Neural crest cell (in vitro differentiated cells): ENCODE measurements around the gene JSRP1. TPM values are rescaled to one million over a fixed set of nuclear protein-coding genes. Genes with fewer than 3 reads are reported as not detected.

Experiments used
- DNase-seq: peaks from one replicate; pipeline ENCODE4 v3.0.0; 2021; ENCODE audit warnings: low read depth, mixed read lengths, low spot score
- H3K27ac Mint-ChIP-seq: one replicate; pipeline ENCODE4 v1.8.0; 2021; ENCODE audit warnings: mild to moderate bottlenecking, mixed read lengths; ENCODE audit not compliant: unreplicated experiment
- H3K27me3 Mint-ChIP-seq: 2 replicates; pipeline ENCODE4 v1.8.0; 2021; ENCODE audit warnings: low read depth, mild to moderate bottlenecking, mixed read lengths
- H3K36me3 Mint-ChIP-seq: 2 replicates; pipeline ENCODE4 v1.8.0; 2021; ENCODE audit warnings: low read depth, mild to moderate bottlenecking, mixed read lengths
- H3K4me1 Mint-ChIP-seq: 2 replicates; pipeline ENCODE4 v1.8.0; 2021; ENCODE audit warnings: mixed read lengths
- H3K4me3 Mint-ChIP-seq: one replicate; pipeline ENCODE4 v1.8.0; 2021; ENCODE audit warnings: mild to moderate bottlenecking, mixed read lengths
- H3K9me3 Mint-ChIP-seq: 2 replicates; pipeline ENCODE4 v1.8.0; 2021; ENCODE audit warnings: mixed read lengths
- CTCF ChIP-seq: fragments of 200-600 bp; sonication (generic); conservative IDR thresholded peaks from 2 replicates; pipeline ENCODE4 v1.5.0; 2021; ENCODE audit warnings: antibody characterized with exemption, mild to moderate bottlenecking
- total RNA-seq: library from RNA; stranded (reverse); gene quantifications from 2 replicates; pipeline ENCODE4 v1.2.1, GENCODE V29; 2021

JSRP1 gene
- total RNA-seq, 1 donor from 2014 or later, result 0.40 TPM

GRCh38 chr19:2278459-2279158 is 22.4 kb upstream of the JSRP1 start:
- Mint-ChIP-seq H3K27me3 (peaks cover 22% of the 10 kb centered on the region), H3K4me1 (peaks cover 17% of the 10 kb centered on the region), H3K9me3 (no peaks in the 10 kb centered on the region), H3K27ac (no peak overlapping the region), H3K4me3 (peak overlapping the region; percentile 34), H3K36me3 (peaks cover 8% of the 10 kb centered on the region)
- no peak for DNase-seq
- TF ChIP-seq CTCF, result no peak

GRCh38 chr19:2277138-2277537 is 20.9 kb upstream of the JSRP1 start:
- no peaks in the 10 kb centered on the region for H3K9me3 Mint-ChIP-seq
- DNase-seq, result no peak
- H3K27me3 Mint-ChIP-seq, result peaks cover 13% of the 10 kb centered on the region
- H3K4me1 Mint-ChIP-seq, result peaks cover 19% of the 10 kb centered on the region
- H3K4me3 Mint-ChIP-seq, result peak overlapping the region; percentile 25
- H3K36me3 Mint-ChIP-seq, result peaks cover 8% of the 10 kb centered on the region
- no peak for TF ChIP-seq CTCF
- no peak overlapping the region for H3K27ac Mint-ChIP-seq

DNA sequence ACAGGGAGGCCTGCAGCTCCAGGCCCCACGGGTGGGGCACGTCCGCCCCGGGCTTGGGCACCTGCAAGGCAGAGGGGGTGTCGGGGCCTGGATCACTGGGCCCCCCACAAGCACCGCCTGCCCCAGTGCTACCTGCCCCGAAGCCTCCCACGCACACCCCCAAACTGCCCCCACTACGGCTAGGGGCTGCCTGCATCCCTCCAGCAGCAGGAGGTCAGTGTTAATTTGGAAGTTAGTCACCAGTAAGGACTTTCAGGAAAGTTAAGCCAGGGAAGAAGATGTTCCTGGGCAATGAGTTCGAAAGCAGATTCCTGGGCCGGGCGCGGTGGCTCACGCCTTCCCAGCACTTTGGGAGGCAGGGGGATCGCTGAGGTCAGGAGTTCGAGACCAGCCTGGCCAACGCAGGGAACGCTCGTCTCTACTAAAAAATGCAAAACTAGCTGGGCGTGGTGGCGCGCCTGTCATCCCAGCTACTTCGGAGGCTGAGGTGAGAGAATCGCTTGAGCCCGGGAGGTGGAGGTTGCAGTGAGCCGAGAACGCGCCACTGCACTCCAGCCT is 20.3 kb upstream of the JSRP1 start:
- no peak for DNase-seq
- Mint-ChIP-seq H3K36me3 (peaks cover 11% of the 10 kb centered on the region), H3K9me3 (no peaks in the 10 kb centered on the region), H3K27me3 (peaks cover 10% of the 10 kb centered on the region), H3K4me1 (peaks cover 23% of the 10 kb centered on the region), H3K4me3 (no peak overlapping the region), H3K27ac (no peak overlapping the region)
- no peak for TF ChIP-seq CTCF

DNA sequence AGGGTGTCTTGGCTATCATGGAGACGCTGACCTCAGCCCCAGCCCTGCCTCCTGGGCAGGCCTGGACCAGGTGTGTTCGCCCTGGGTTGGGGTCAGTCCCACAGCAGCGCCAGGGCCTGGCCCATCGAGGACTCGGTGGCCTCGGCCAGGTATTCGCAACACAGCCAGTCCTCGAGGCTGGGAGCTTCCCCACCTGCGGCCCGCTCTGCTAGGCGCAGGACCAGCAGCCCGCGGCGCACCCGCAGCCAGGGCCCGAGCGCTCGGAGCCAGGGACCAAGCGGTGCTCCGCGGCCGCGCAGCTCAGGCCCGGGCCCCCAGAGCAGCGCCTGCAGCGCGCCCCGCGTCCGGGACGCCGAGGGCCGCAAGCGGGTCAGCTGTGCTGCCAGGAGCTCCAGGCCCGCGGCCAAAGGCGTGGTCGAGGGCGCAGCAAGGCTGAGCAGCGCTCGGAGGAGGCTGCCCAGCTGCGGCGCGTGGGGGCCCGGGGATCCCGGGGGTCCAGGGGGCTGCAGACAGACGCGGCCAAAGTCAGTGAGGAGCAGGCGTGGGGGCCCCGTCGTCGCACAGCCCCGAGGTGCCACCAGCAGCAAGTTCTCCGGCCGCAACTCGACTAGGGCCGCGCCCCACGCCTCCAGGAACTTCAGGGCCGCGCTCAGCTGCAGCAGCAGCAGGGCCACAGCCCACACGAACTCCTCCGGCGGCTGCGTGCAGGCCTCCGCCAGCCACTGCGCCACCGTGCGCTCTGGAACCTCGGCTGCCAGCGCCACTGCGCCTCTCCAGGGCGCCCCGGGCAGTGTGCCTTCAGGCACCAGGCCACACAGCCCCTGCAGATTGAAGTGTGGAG is 19.6 kb upstream of the JSRP1 start:
- Mint-ChIP-seq H3K27me3 (peaks cover 10% of the 10 kb centered on the region), H3K4me3 (no peak overlapping the region), H3K9me3 (no peaks in the 10 kb centered on the region), H3K36me3 (peaks cover 12% of the 10 kb centered on the region), H3K4me1 (peaks cover 25% of the 10 kb centered on the region), H3K27ac (no peak overlapping the region)
- DNase-seq, result no peak
- TF ChIP-seq CTCF, result no peak

- Mint-ChIP-seq H3K4me3 (peak overlapping the region; percentile 89), H3K27me3 (peaks cover 10% of the 10 kb centered on the region), H3K4me1 (peaks cover 25% of the 10 kb centered on the region), H3K36me3 (peaks cover 12% of the 10 kb centered on the region), H3K9me3 (no peaks in the 10 kb centered on the region), H3K27ac (peak overlapping the region; percentile 81)
- DNase-seq, result peak; percentile 66
- peak; percentile 72 for TF ChIP-seq CTCF
Measured at GRCh38 chr19:2274931-2275535, 18.8 kb upstream of the JSRP1 start.
